Fibroblast of lung (primary cell): ENCODE measurements around the gene SSH2. TPM values are rescaled to one million over a fixed set of nuclear protein-coding genes. Genes with fewer than 3 reads are reported as not detected.

Experiments used
- DNase-seq, 2 donors: peaks; one replicate each; pipeline versions ENCODE4 v3.0.0 to v3.0.0-alpha.2; 2010; ENCODE audit warnings: low read depth in 2 of 2
- H2AFZ ChIP-seq: 2 replicates; pipeline ENCODE4 v1.5.1; 2012; ENCODE audit warnings: low read length, control low read depth, inconsistent platforms
- H3K27ac ChIP-seq: 2 replicates; pipeline ENCODE4 v1.5.1; 2011; ENCODE audit warnings: low read length, control low read depth; ENCODE audit not compliant: insufficient read depth
- H3K27me3 ChIP-seq: 2 replicates; pipeline ENCODE4 v1.5.1; 2011; ENCODE audit warnings: mild to moderate bottlenecking, low read length; ENCODE audit not compliant: control insufficient read depth, insufficient read depth
- H3K36me3 ChIP-seq: 2 replicates; pipeline ENCODE4 v1.5.1; 2011; ENCODE audit warnings: low read length; ENCODE audit not compliant: control insufficient read depth, insufficient read depth
- H3K4me1 ChIP-seq: 2 replicates; pipeline ENCODE4 v1.5.1; 2011; ENCODE audit warnings: low read length; ENCODE audit not compliant: control insufficient read depth, insufficient read depth; ENCODE audit errors: extremely low read depth
- H3K4me2 ChIP-seq: 2 replicates; pipeline ENCODE4 v1.5.1; 2011; ENCODE audit warnings: low read length, control low read depth; ENCODE audit not compliant: insufficient read depth; ENCODE audit errors: extremely low read depth
- H3K4me3 ChIP-seq, 4 experiments: fragments of 200-600 bp in 1 of 4; sonication (generic) in 1 of 4; replicated peaks in 1 of 4; 2 replicates each; pipeline ENCODE4 v1.5.1; 2011 to 2016; ENCODE audit warnings: low read length in 4 of 4, low read depth in 3 of 4, mild to moderate bottlenecking in 3 of 4, control low read depth in 2 of 4, inconsistent platforms in 1 of 4, mixed read lengths in 1 of 4; ENCODE audit not compliant: insufficient read depth in 1 of 4; ENCODE audit errors: control extremely low read depth in 1 of 4
- H3K79me2 ChIP-seq: 2 replicates; pipeline ENCODE4 v1.5.1; 2012; ENCODE audit warnings: mild to moderate bottlenecking, low read length, inconsistent platforms; ENCODE audit not compliant: control insufficient read depth, insufficient read depth
- H3K9ac ChIP-seq: 2 replicates; pipeline ENCODE4 v1.5.1; 2011; ENCODE audit warnings: mild to moderate bottlenecking, low read length, control low read depth; ENCODE audit not compliant: insufficient read depth
- H3K9me3 ChIP-seq: 2 replicates; pipeline ENCODE4 v1.5.1; 2012; ENCODE audit warnings: low read depth, low read length; ENCODE audit not compliant: control insufficient read depth, insufficient read depth
- H4K20me1 ChIP-seq: 2 replicates; pipeline ENCODE4 v1.5.1; 2011; ENCODE audit warnings: low read length; ENCODE audit not compliant: control insufficient read depth, insufficient read depth; ENCODE audit errors: extremely low read depth
- CTCF ChIP-seq, 2 donors: IDR thresholded peaks in 1 of 2; conservative IDR thresholded peaks in 1 of 2; 1 replicate in 1 of 2; 2 replicates in 1 of 2; pipeline ENCODE4 v1.5.1; 2011 to 2012; ENCODE audit warnings: low read length in 2 of 2, control low read depth in 1 of 2, inconsistent platforms in 1 of 2, low read depth in 1 of 2, mild to moderate bottlenecking in 1 of 2
- EZH2 ChIP-seq: IDR thresholded peaks from 2 replicates; pipeline ENCODE4 v1.5.1; 2012; ENCODE audit warnings: low read length, control low read depth, mild to moderate bottlenecking; ENCODE audit errors: missing control alignments
- polyA plus RNA-seq, 2 donors: library from polyadenylated mRNA; depleted of rRNA in 1 of 2; stranded (reverse) in 1 of 2; unstranded in 1 of 2; fragments of >200 nt; gene quantifications; 2 replicates each; pipeline ENCODE4 v1.2.1, GENCODE V29; 2011 to 2012; ENCODE audit warnings: missing spikeins in 1 of 2
- total RNA-seq: library from RNA; depleted of rRNA; stranded (reverse); fragments of >200 nt; gene quantifications from 2 replicates; pipeline ENCODE4 v1.2.1, GENCODE V29; 2014

SSH2 gene
- total and polyA plus RNA-seq, 2 donors (not counting 1 experiment from before 2014, with no cell fraction given), result 21.0 to 30.2 TPM

GRCh38 chr17:29758255-29758654, 171.8 kb downstream of the SSH2 start:
- Histone ChIP-seq H3K27me3 (no peaks in the 10 kb centered on the region), H3K27ac (no peak overlapping the region), H3K79me2 (peaks cover 3% of the 10 kb centered on the region), H3K4me3 (no peak overlapping the region), H3K9me3 (no peaks in the 10 kb centered on the region), H4K20me1 (no peaks in the 10 kb centered on the region), H3K36me3 (no peaks in the 10 kb centered on the region), H2AFZ (no peak overlapping the region), H3K9ac (no peak overlapping the region), H3K4me2 (no peak overlapping the region), H3K4me1 (no peaks in the 10 kb centered on the region)
- TF ChIP-seq CTCF (conservative IDR thresholded peaks at IDR 0.05 in 1 of 2, IDR thresholded peaks at IDR 0.05 in 1 of 2; ENCODE audit: low read depth in 1 of 2, low read length in 2 of 2) (no peak), EZH2 (no peak)
- DNase-seq, result no peak

- no peak overlapping the region for H3K27ac ChIP-seq
- H3K4me1 ChIP-seq, result no peaks in the 10 kb centered on the region
- no peaks in the 10 kb centered on the region for H3K27me3 ChIP-seq
- peaks cover 3% of the 10 kb centered on the region for H3K79me2 ChIP-seq
- H3K4me3 ChIP-seq, result no peak overlapping the region
- no peaks in the 10 kb centered on the region for H4K20me1 ChIP-seq
- H3K9me3 ChIP-seq, result no peaks in the 10 kb centered on the region
- TF ChIP-seq EZH2 (no peak), CTCF (conservative IDR thresholded peaks at IDR 0.05 in 1 of 2, IDR thresholded peaks at IDR 0.05 in 1 of 2; ENCODE audit: low read depth in 1 of 2, low read length in 2 of 2) (no peak)
- H3K36me3 ChIP-seq, result no peaks in the 10 kb centered on the region
- DNase-seq, result no peak
- no peak overlapping the region for H2AFZ ChIP-seq
- no peak overlapping the region for H3K9ac ChIP-seq
- no peak overlapping the region for H3K4me2 ChIP-seq
These were observed 172.2 kb downstream of the SSH2 start for GRCh38 chr17:29757788-29758187.

GRCh38 chr17:29753845-29754439, 176.1 kb downstream of the SSH2 start:
- H4K20me1 ChIP-seq, result no peaks in the 10 kb centered on the region

More at GRCh38 chr17:29753845-29754439, 176.1 kb downstream of the SSH2 start:
- Histone ChIP-seq H3K4me3 (no peak overlapping the region), H3K4me2 (no peak overlapping the region), H3K27me3 (no peaks in the 10 kb centered on the region), H3K9me3 (no peaks in the 10 kb centered on the region), H3K27ac (no peak overlapping the region), H3K9ac (no peak overlapping the region), H3K4me1 (no peaks in the 10 kb centered on the region), H3K79me2 (no peaks in the 10 kb centered on the region), H2AFZ (no peak overlapping the region), H3K36me3 (no peaks in the 10 kb centered on the region)
- TF ChIP-seq CTCF (conservative IDR thresholded peaks at IDR 0.05 in 1 of 2, IDR thresholded peaks at IDR 0.05 in 1 of 2; ENCODE audit: low read depth in 1 of 2, low read length in 2 of 2) (no peak), EZH2 (no peak)
- DNase-seq, result no peak
